Dendritic cell treated with granulocyte-macrophage colony-stimulating factor and Interleukin-4, amounts not matched to agents 40 ng/mL and 50 ng/mL, for 4 days (primary cell): Measurements from ENCODE around the gene LSM8.
"Not testable (repeated sequence)": the region's sequence is repeated elsewhere in the genome, so short reads cannot be mapped to it uniquely, and the experiment has no call there.

ENCODE experiments used
- H3K27ac Mint-ChIP-seq: one replicate; pipeline ENCODE4 v1.8.0; 2022; ENCODE audit warnings: mild to moderate bottlenecking, mixed read lengths
- H3K27me3 Mint-ChIP-seq: one replicate; pipeline ENCODE4 v1.8.0; 2022; ENCODE audit warnings: mild to moderate bottlenecking, mixed read lengths
- H3K36me3 Mint-ChIP-seq: one replicate; pipeline ENCODE4 v1.8.0; 2022; ENCODE audit warnings: low read depth, mixed read lengths
- H3K4me1 Mint-ChIP-seq: one replicate; pipeline ENCODE4 v1.8.0; 2022; ENCODE audit warnings: low read depth, mixed read lengths
- H3K4me3 Mint-ChIP-seq: one replicate; pipeline ENCODE4 v1.8.0; 2022; ENCODE audit warnings: mild to moderate bottlenecking, moderate library complexity, mixed read lengths
- H3K9me3 Mint-ChIP-seq: one replicate; pipeline ENCODE4 v1.8.0; 2022; ENCODE audit warnings: mixed read lengths
- intact Hi-C: fragments of 100-400 bp; cut with micrococcal nuclease; formaldehyde crosslinking; loops from one replicate; pipeline ENCODE4 v1.15.0; 2022

LSM8 gene

GRCh38 chr7:118183786-118184564, at the start of gene LSM8:
Gene LSM8 (plus strand): TSS chr7:118184164. CDS start chr7:118184224, 60 bp downstream.
- Mint-ChIP-seq H3K27me3 (no peaks in the 10 kb centered on the region), H3K4me1 (peaks cover 15% of the 10 kb centered on the region), H3K27ac (peak within 1 kb of the TSS; percentile 99), H3K36me3 (peaks cover 40% of the 10 kb centered on the region), H3K4me3 (peak within 1 kb of the TSS; percentile 97), H3K9me3 (no peaks in the 10 kb centered on the region)
- intact Hi-C loops, result loop anchor here (5.0 to 10.0 kb wide), 2 partner anchors 312 to 459 kb away; partner anchors contain the start of gene CTTNBP2

GRCh38 chr7:118134420-118134819, 49.5 kb upstream of the LSM8 start:
- H3K36me3 Mint-ChIP-seq, H3K27me3 Mint-ChIP-seq, H3K27ac Mint-ChIP-seq, H3K4me1 Mint-ChIP-seq, H3K4me3 Mint-ChIP-seq, intact Hi-C loops: not testable (repeated sequence)
- H3K9me3 Mint-ChIP-seq, result peaks cover 13% of the 10 kb centered on the region

- H3K9me3 Mint-ChIP-seq, result no peaks in the 10 kb centered on the region
- no peaks in the 10 kb centered on the region for H3K27me3 Mint-ChIP-seq
- H3K4me3 Mint-ChIP-seq, result no peak overlapping the region
- H3K27ac Mint-ChIP-seq, result no peak overlapping the region
- intact Hi-C loops, result no loop called here
- H3K4me1 Mint-ChIP-seq, result no peaks in the 10 kb centered on the region
- H3K36me3 Mint-ChIP-seq, result no peaks in the 10 kb centered on the region
Measured at GRCh38 chr7:118140468-118140867, 43.5 kb upstream of the LSM8 start.

- Mint-ChIP-seq H3K4me1 (no peaks in the 10 kb centered on the region), H3K4me3 (no peak overlapping the region), H3K27ac (no peak overlapping the region), H3K36me3 (no peaks in the 10 kb centered on the region), H3K27me3 (no peaks in the 10 kb centered on the region), H3K9me3 (no peaks in the 10 kb centered on the region)
- intact Hi-C loops, result no loop called here
Measured at GRCh38 chr7:118142012-118142411, 42.0 kb upstream of the LSM8 start.

- Mint-ChIP-seq H3K27ac (no peak overlapping the region), H3K4me3 (no peak overlapping the region), H3K27me3 (peaks cover 7% of the 10 kb centered on the region), H3K36me3 (no peaks in the 10 kb centered on the region), H3K9me3 (no peaks in the 10 kb centered on the region), H3K4me1 (no peaks in the 10 kb centered on the region)
- intact Hi-C loops, result no loop called here
Measured at GRCh38 chr7:118148930-118149329, 35.0 kb upstream of the LSM8 start.

- H3K36me3 Mint-ChIP-seq, result no peaks in the 10 kb centered on the region
- H3K27me3 Mint-ChIP-seq, result peaks cover 9% of the 10 kb centered on the region
- intact Hi-C loops, result no loop called here
- H3K9me3 Mint-ChIP-seq, result no peaks in the 10 kb centered on the region
- no peak overlapping the region for H3K27ac Mint-ChIP-seq
- H3K4me1 Mint-ChIP-seq, result no peaks in the 10 kb centered on the region
- no peak overlapping the region for H3K4me3 Mint-ChIP-seq
Measured at GRCh38 chr7:118149394-118149793, 34.6 kb upstream of the LSM8 start.

- Mint-ChIP-seq H3K27ac (no peak overlapping the region), H3K4me3 (no peak overlapping the region), H3K36me3 (no peaks in the 10 kb centered on the region), H3K27me3 (peaks cover 17% of the 10 kb centered on the region), H3K9me3 (no peaks in the 10 kb centered on the region), H3K4me1 (no peaks in the 10 kb centered on the region)
- intact Hi-C loops, result loop anchor here (2.0 to 5.0 kb wide), 2 partner anchors 754 to 939 kb away; no protein-coding TSS in a partner anchor
Measured at GRCh38 chr7:118151671-118152070, 32.3 kb upstream of the LSM8 start.

- Mint-ChIP-seq H3K9me3 (no peaks in the 10 kb centered on the region), H3K4me3 (no peak overlapping the region), H3K27me3 (peaks cover 17% of the 10 kb centered on the region), H3K27ac (no peak overlapping the region), H3K36me3 (no peaks in the 10 kb centered on the region), H3K4me1 (no peaks in the 10 kb centered on the region)
- intact Hi-C loops, result loop anchor here (2.0 to 5.0 kb wide), 2 partner anchors 755 to 939 kb away; no protein-coding TSS in a partner anchor
Measured at GRCh38 chr7:118152149-118152548, 31.8 kb upstream of the LSM8 start.

- Mint-ChIP-seq H3K4me1 (no peaks in the 10 kb centered on the region), H3K9me3 (no peaks in the 10 kb centered on the region), H3K27me3 (peaks cover 17% of the 10 kb centered on the region), H3K4me3 (no peak overlapping the region), H3K36me3 (no peaks in the 10 kb centered on the region), H3K27ac (no peak overlapping the region)
- intact Hi-C loops, result loop anchor here (1.0 to 5.0 kb wide), 3 partner anchors 693 to 940 kb away; no protein-coding TSS in a partner anchor
Measured at GRCh38 chr7:118152654-118153053, 31.3 kb upstream of the LSM8 start.

- Mint-ChIP-seq H3K36me3 (no peaks in the 10 kb centered on the region), H3K4me1 (no peaks in the 10 kb centered on the region), H3K9me3 (peaks cover 7% of the 10 kb centered on the region), H3K4me3 (no peak overlapping the region), H3K27me3 (peaks cover 17% of the 10 kb centered on the region), H3K27ac (no peak overlapping the region)
- intact Hi-C loops, result loop anchor here (1.0 to 5.0 kb wide), 3 partner anchors 694 to 941 kb away; no protein-coding TSS in a partner anchor
Measured at GRCh38 chr7:118153551-118154177, 30.3 kb upstream of the LSM8 start.

GRCh38 chr7:118158766-118159165, 25.2 kb upstream of the LSM8 start:
- H3K36me3 Mint-ChIP-seq, result no peaks in the 10 kb centered on the region
- intact Hi-C loops, result no loop called here
- no peaks in the 10 kb centered on the region for H3K4me1 Mint-ChIP-seq
- peaks cover 15% of the 10 kb centered on the region for H3K27me3 Mint-ChIP-seq
- no peak overlapping the region for H3K4me3 Mint-ChIP-seq
- peaks cover 16% of the 10 kb centered on the region for H3K9me3 Mint-ChIP-seq
- H3K27ac Mint-ChIP-seq, result no peak overlapping the region

- Mint-ChIP-seq H3K4me3 (no peak overlapping the region), H3K9me3 (no peaks in the 10 kb centered on the region), H3K27me3 (peaks cover 34% of the 10 kb centered on the region), H3K4me1 (no peaks in the 10 kb centered on the region), H3K27ac (no peak overlapping the region), H3K36me3 (no peaks in the 10 kb centered on the region)
- intact Hi-C loops, result no loop called here
Measured at GRCh38 chr7:118169146-118169545, 14.8 kb upstream of the LSM8 start.

- intact Hi-C loops, result no loop called here
- no peaks in the 10 kb centered on the region for H3K4me1 Mint-ChIP-seq
- H3K36me3 Mint-ChIP-seq, result no peaks in the 10 kb centered on the region
- peaks cover 22% of the 10 kb centered on the region for H3K27me3 Mint-ChIP-seq
- no peak overlapping the region for H3K4me3 Mint-ChIP-seq
- no peaks in the 10 kb centered on the region for H3K9me3 Mint-ChIP-seq
- no peak overlapping the region for H3K27ac Mint-ChIP-seq
Measured at GRCh38 chr7:118175740-118176139, 8.2 kb upstream of the LSM8 start.

- intact Hi-C loops, result no loop called here
- Mint-ChIP-seq H3K4me1 (no peaks in the 10 kb centered on the region), H3K27ac (no peak overlapping the region), H3K36me3 (peaks cover 9% of the 10 kb centered on the region), H3K4me3 (no peak overlapping the region), H3K9me3 (no peaks in the 10 kb centered on the region), H3K27me3 (peaks cover 7% of the 10 kb centered on the region)
Measured at GRCh38 chr7:118179191-118179590, 4.8 kb upstream of the LSM8 start.
